GM23338 (cell line): ENCODE measurements around the gene GATM.

ENCODE experiments used
- CREB1 ChIP-seq: fragments of 250-450 bp; sonication (Bioruptor Pico); IDR thresholded peaks from 2 replicates; pipeline ENCODE4 v1.5.0; 2020; ENCODE audit warnings: low read depth, mild to moderate bottlenecking, moderate library complexity
- EZH2 ChIP-seq: fragments of 200-600 bp; sonication (generic); IDR thresholded peaks from one replicate; pipeline ENCODE4 v1.8.0; 2017; ENCODE audit warnings: antibody characterized with exemption, mild to moderate bottlenecking, low read depth; ENCODE audit not compliant: unreplicated experiment
- EZH2phosphoT487 ChIP-seq: fragments of 200-600 bp; sonication (generic); IDR thresholded peaks from one replicate; pipeline ENCODE4 v1.8.1; 2018; ENCODE audit warnings: antibody characterized with exemption; ENCODE audit not compliant: unreplicated experiment
- JUNB ChIP-seq: IDR thresholded peaks from one replicate; pipeline ENCODE4 v1.6.1; 2016; ENCODE audit warnings: antibody characterized with exemption; ENCODE audit not compliant: unreplicated experiment
- POLR2AphosphoS5 ChIP-seq: IDR thresholded peaks from 2 replicates; pipeline ENCODE4 v1.6.1; 2016; ENCODE audit warnings: antibody characterized with exemption, low read depth
- STAT1 ChIP-seq: IDR thresholded peaks from one replicate; pipeline ENCODE4 v1.6.1; 2016; ENCODE audit warnings: antibody characterized with exemption; ENCODE audit not compliant: unreplicated experiment
- TF ChIP-seq, protein P1 (sequence below), 2 experiments: fragments of 200-600 bp in 1 of 2; sonication (generic) in 1 of 2; conservative IDR thresholded peaks; 2 replicates each; pipeline versions ENCODE4 v1.5.1 to v1.6.1; 2016 to 2017; ENCODE audit warnings: antibody characterized with exemption in 2 of 2, low read depth in 2 of 2, mild to moderate bottlenecking in 2 of 2, moderate library complexity in 1 of 2
- TF ChIP-seq, protein P2 (sequence below): IDR thresholded peaks from 2 replicates; pipeline ENCODE4 v1.6.1; 2016; ENCODE audit warnings: antibody characterized with exemption
- TF ChIP-seq, protein P3 (sequence below): IDR thresholded peaks from one replicate; pipeline ENCODE4 v1.6.1; 2018; ENCODE audit warnings: antibody characterized with exemption; ENCODE audit not compliant: unreplicated experiment
- TF ChIP-seq, protein P4 (sequence below): fragments of 250-450 bp; sonication (Bioruptor Pico); IDR thresholded peaks from 2 replicates; pipeline ENCODE4 v1.5.0; 2020; ENCODE audit warnings: mild to moderate bottlenecking, moderate library complexity

DNA sequence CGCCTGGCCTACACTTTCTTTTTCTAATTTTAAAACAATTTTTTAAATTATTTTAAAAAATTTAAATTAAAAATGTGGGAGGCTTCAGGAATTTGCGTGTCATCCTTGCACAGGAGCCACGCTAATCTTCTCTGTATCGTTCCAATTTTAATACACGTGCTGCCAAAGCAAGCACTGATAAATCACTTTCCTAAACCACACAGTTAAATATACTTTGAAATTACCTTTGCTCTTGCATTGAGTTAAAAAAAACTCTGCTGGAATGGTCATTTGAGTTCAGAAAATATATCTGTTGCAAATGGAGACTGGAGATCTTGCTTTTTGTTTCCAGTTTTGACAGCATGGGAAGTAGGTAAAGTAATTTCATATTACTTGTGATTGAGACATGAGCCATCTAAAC is 23.6 kb downstream of the GATM start:
- no peak for TF ChIP-seq POLR2AphosphoS5
- TF ChIP-seq EZH2phosphoT487, result no peak
- TF ChIP-seq, protein P1, sequence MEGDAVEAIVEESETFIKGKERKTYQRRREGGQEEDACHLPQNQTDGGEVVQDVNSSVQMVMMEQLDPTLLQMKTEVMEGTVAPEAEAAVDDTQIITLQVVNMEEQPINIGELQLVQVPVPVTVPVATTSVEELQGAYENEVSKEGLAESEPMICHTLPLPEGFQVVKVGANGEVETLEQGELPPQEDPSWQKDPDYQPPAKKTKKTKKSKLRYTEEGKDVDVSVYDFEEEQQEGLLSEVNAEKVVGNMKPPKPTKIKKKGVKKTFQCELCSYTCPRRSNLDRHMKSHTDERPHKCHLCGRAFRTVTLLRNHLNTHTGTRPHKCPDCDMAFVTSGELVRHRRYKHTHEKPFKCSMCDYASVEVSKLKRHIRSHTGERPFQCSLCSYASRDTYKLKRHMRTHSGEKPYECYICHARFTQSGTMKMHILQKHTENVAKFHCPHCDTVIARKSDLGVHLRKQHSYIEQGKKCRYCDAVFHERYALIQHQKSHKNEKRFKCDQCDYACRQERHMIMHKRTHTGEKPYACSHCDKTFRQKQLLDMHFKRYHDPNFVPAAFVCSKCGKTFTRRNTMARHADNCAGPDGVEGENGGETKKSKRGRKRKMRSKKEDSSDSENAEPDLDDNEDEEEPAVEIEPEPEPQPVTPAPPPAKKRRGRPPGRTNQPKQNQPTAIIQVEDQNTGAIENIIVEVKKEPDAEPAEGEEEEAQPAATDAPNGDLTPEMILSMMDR (conservative IDR thresholded peaks at IDR 0.05; ENCODE audit: low read depth in 2 of 2), result no peak
- no peak for TF ChIP-seq CREB1 (CRISPR knock-in tag)
- no peak for TF ChIP-seq EZH2
- TF ChIP-seq, protein P2, sequence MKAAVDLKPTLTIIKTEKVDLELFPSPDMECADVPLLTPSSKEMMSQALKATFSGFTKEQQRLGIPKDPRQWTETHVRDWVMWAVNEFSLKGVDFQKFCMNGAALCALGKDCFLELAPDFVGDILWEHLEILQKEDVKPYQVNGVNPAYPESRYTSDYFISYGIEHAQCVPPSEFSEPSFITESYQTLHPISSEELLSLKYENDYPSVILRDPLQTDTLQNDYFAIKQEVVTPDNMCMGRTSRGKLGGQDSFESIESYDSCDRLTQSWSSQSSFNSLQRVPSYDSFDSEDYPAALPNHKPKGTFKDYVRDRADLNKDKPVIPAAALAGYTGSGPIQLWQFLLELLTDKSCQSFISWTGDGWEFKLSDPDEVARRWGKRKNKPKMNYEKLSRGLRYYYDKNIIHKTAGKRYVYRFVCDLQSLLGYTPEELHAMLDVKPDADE, result no peak
- TF ChIP-seq, protein P3, sequence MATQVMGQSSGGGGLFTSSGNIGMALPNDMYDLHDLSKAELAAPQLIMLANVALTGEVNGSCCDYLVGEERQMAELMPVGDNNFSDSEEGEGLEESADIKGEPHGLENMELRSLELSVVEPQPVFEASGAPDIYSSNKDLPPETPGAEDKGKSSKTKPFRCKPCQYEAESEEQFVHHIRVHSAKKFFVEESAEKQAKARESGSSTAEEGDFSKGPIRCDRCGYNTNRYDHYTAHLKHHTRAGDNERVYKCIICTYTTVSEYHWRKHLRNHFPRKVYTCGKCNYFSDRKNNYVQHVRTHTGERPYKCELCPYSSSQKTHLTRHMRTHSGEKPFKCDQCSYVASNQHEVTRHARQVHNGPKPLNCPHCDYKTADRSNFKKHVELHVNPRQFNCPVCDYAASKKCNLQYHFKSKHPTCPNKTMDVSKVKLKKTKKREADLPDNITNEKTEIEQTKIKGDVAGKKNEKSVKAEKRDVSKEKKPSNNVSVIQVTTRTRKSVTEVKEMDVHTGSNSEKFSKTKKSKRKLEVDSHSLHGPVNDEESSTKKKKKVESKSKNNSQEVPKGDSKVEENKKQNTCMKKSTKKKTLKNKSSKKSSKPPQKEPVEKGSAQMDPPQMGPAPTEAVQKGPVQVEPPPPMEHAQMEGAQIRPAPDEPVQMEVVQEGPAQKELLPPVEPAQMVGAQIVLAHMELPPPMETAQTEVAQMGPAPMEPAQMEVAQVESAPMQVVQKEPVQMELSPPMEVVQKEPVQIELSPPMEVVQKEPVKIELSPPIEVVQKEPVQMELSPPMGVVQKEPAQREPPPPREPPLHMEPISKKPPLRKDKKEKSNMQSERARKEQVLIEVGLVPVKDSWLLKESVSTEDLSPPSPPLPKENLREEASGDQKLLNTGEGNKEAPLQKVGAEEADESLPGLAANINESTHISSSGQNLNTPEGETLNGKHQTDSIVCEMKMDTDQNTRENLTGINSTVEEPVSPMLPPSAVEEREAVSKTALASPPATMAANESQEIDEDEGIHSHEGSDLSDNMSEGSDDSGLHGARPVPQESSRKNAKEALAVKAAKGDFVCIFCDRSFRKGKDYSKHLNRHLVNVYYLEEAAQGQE, result no peak
- no peak for TF ChIP-seq JUNB
- no peak for TF ChIP-seq STAT1
- TF ChIP-seq, protein P4, sequence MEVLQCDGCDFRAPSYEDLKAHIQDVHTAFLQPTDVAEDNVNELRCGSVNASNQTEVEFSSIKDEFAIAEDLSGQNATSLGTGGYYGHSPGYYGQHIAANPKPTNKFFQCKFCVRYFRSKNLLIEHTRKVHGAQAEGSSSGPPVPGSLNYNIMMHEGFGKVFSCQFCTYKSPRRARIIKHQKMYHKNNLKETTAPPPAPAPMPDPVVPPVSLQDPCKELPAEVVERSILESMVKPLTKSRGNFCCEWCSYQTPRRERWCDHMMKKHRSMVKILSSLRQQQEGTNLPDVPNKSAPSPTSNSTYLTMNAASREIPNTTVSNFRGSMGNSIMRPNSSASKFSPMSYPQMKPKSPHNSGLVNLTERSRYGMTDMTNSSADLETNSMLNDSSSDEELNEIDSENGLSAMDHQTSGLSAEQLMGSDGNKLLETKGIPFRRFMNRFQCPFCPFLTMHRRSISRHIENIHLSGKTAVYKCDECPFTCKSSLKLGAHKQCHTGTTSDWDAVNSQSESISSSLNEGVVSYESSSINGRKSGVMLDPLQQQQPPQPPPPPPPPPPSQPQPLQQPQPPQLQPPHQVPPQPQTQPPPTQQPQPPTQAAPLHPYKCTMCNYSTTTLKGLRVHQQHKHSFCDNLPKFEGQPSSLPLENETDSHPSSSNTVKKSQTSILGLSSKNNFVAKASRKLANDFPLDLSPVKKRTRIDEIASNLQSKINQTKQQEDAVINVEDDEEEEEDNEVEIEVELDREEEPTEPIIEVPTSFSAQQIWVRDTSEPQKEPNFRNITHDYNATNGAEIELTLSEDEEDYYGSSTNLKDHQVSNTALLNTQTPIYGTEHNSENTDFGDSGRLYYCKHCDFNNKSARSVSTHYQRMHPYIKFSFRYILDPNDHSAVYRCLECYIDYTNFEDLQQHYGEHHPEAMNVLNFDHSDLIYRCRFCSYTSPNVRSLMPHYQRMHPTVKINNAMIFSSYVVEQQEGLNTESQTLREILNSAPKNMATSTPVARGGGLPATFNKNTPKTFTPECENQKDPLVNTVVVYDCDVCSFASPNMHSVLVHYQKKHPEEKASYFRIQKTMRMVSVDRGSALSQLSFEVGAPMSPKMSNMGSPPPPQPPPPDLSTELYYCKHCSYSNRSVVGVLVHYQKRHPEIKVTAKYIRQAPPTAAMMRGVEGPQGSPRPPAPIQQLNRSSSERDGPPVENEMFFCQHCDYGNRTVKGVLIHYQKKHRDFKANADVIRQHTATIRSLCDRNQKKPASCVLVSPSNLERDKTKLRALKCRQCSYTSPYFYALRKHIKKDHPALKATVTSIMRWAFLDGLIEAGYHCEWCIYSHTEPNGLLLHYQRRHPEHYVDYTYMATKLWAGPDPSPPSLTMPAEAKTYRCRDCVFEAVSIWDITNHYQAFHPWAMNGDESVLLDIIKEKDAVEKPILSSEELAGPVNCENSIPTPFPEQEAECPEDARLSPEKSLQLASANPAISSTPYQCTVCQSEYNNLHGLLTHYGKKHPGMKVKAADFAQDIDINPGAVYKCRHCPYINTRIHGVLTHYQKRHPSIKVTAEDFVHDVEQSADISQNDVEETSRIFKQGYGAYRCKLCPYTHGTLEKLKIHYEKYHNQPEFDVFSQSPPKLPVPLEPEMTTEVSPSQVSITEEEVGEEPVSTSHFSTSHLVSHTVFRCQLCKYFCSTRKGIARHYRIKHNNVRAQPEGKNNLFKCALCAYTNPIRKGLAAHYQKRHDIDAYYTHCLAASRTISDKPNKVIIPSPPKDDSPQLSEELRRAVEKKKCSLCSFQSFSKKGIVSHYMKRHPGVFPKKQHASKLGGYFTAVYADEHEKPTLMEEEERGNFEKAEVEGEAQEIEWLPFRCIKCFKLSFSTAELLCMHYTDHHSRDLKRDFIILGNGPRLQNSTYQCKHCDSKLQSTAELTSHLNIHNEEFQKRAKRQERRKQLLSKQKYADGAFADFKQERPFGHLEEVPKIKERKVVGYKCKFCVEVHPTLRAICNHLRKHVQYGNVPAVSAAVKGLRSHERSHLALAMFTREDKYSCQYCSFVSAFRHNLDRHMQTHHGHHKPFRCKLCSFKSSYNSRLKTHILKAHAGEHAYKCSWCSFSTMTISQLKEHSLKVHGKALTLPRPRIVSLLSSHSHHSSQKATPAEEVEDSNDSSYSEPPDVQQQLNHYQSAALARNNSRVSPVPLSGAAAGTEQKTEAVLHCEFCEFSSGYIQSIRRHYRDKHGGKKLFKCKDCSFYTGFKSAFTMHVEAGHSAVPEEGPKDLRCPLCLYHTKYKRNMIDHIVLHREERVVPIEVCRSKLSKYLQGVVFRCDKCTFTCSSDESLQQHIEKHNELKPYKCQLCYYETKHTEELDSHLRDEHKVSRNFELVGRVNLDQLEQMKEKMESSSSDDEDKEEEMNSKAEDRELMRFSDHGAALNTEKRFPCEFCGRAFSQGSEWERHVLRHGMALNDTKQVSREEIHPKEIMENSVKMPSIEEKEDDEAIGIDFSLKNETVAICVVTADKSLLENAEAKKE, result no peak
